Kasumi-1 (cell line): Measurements from ENCODE around the gene PACSIN1.

ENCODE experiments used
- DNase-seq, 2 experiments: peaks; one replicate each; lab custom pipeline; 2025; lab: John Stamatoyannopoulos, UW

Gene PACSIN1

GRCh38 chr6:34527751-34528670 lies 62.1 kb downstream of the PACSIN1 start:
- no peak for DNase-seq

GRCh38 chr6:34528996-34529664 lies 63.3 kb downstream of the PACSIN1 start:
- no peak for DNase-seq

GRCh38 chr6:34529665-34530327 lies 63.9 kb downstream of the PACSIN1 start:
- no peak for DNase-seq

GRCh38 chr6:34530753-34531365 lies 65.0 kb downstream of the PACSIN1 start:
- DNase-seq, result no peak

- no peak for DNase-seq
Observed at GRCh38 chr6:34531580-34532201, 65.8 kb downstream of the PACSIN1 start.

GRCh38 chr6:34532230-34532629 lies 66.4 kb downstream of the PACSIN1 start:
- DNase-seq, result no peak

- no peak for DNase-seq
Observed at GRCh38 chr6:34534146-34534545, 68.3 kb downstream of the PACSIN1 start.

- no peak for DNase-seq
Observed at GRCh38 chr6:34534656-34535055, 68.8 kb downstream of the PACSIN1 start.

GRCh38 chr6:34535199-34535598 lies 69.3 kb downstream of the PACSIN1 start:
- DNase-seq, result no peak

GRCh38 chr6:34535646-34536045 lies 69.8 kb downstream of the PACSIN1 start:
- DNase-seq, result no peak

GRCh38 chr6:34536251-34536958 lies 70.5 kb downstream of the PACSIN1 start:
- DNase-seq, result no peak

GRCh38 chr6:34536959-34537848 lies 71.3 kb downstream of the PACSIN1 start:
- no peak for DNase-seq

GRCh38 chr6:34537922-34538550 lies 72.2 kb downstream of the PACSIN1 start:
- no peak for DNase-seq

- no peak for DNase-seq
Observed at GRCh38 chr6:34538581-34538980, 72.7 kb downstream of the PACSIN1 start.

GRCh38 chr6:34539181-34539580 lies 73.3 kb downstream of the PACSIN1 start:
- DNase-seq, result no peak

GRCh38 chr6:34540222-34540621 lies 74.3 kb downstream of the PACSIN1 start:
- DNase-seq, result no peak

- no peak for DNase-seq
Observed at GRCh38 chr6:34540841-34541240, 75.0 kb downstream of the PACSIN1 start.

- peak; percentile 14 to 15 for DNase-seq
Observed at GRCh38 chr6:34543421-34543820, 77.5 kb downstream of the PACSIN1 start.

GRCh38 chr6:34544052-34544604 lies 78.3 kb downstream of the PACSIN1 start:
- no peak for DNase-seq
